ENCODE measurements around the gene ERC1.

GRCh38 chr12:1382826-1383225, 391.8 kb downstream of the ERC1 start:
- TF ChIP-seq CTCF (IDR thresholded peaks at IDR 0.05) = no peak
- no peak for TF ChIP-seq POLR2AphosphoS5 (IDR thresholded peaks at IDR 0.05)
